ENCODE data around the gene GOLGA3.
A peak's percentile ranks its signal among the peaks of the same experiment; 100 is the strongest.
"Not testable (repeated sequence)": the region's sequence is repeated elsewhere in the genome, so short reads cannot be mapped to it uniquely, and the experiment has no call there.

GOLGA3 gene

GRCh38 chr12:132828706-132829534 is at the start of gene GOLGA3:
Gene GOLGA3 (minus strand): TSS chr12:132828869. CDS start chr12:132822128, 6,741 bp downstream.
- Histone ChIP-seq H3K4me3 (ENCODE audit: severe bottlenecking) (peak within 1 kb of the TSS; percentile 54), H3K4me1 (ENCODE audit: insufficient read depth, poor library complexity, severe bottlenecking) (peaks cover 6% of the 10 kb centered on the region), H3K36me3 (ENCODE audit: low read depth) (peaks cover 32% of the 10 kb centered on the region), H3K9me3 (ENCODE audit: severe bottlenecking) (no peaks in the 10 kb centered on the region), H3K27me3 (ENCODE audit: insufficient read depth, poor library complexity, severe bottlenecking) (no peaks in the 10 kb centered on the region), H3K27ac (ENCODE audit: poor library complexity, severe bottlenecking) (peak within 1 kb of the TSS; percentile 67)
- DNase-seq (ENCODE audit: low spot score) (peak; percentile 91), ATAC-seq (ENCODE audit: low read depth) (peak; percentile 90)
- no peak for TF ChIP-seq CTCF (IDR thresholded peaks at IDR 0.05; ENCODE audit: poor library complexity, severe bottlenecking)

GRCh38 chr12:132874620-132875019 is 46.0 kb upstream of the GOLGA3 start:
- peaks cover 49% of the 10 kb centered on the region for H3K36me3 ChIP-seq (ENCODE audit: low read depth)
- not testable (repeated sequence) for H3K27ac ChIP-seq (ENCODE audit: poor library complexity, severe bottlenecking); DNase-seq (ENCODE audit: low spot score); H3K4me1 ChIP-seq (ENCODE audit: insufficient read depth, poor library complexity, severe bottlenecking); H3K27me3 ChIP-seq (ENCODE audit: insufficient read depth, poor library complexity, severe bottlenecking); H3K4me3 ChIP-seq (ENCODE audit: severe bottlenecking); H3K9me3 ChIP-seq (ENCODE audit: severe bottlenecking); ATAC-seq (ENCODE audit: low read depth)

- DNase-seq (ENCODE audit: low spot score): no peak
These were observed 45.5 kb upstream of the GOLGA3 start for GRCh38 chr12:132874175-132874574.

GRCh38 chr12:132873724-132874123 is 45.1 kb upstream of the GOLGA3 start:
- Histone ChIP-seq H3K36me3 (ENCODE audit: low read depth) (peaks cover 53% of the 10 kb centered on the region), H3K9me3 (ENCODE audit: severe bottlenecking) (no peaks in the 10 kb centered on the region), H3K27ac (ENCODE audit: poor library complexity, severe bottlenecking) (no peak overlapping the region), H3K4me1 (ENCODE audit: insufficient read depth, poor library complexity, severe bottlenecking) (no peaks in the 10 kb centered on the region), H3K4me3 (ENCODE audit: severe bottlenecking) (no peak overlapping the region), H3K27me3 (ENCODE audit: insufficient read depth, poor library complexity, severe bottlenecking) (no peaks in the 10 kb centered on the region)
- TF ChIP-seq CTCF (IDR thresholded peaks at IDR 0.05; ENCODE audit: poor library complexity, severe bottlenecking): no peak
- ATAC-seq (ENCODE audit: low read depth) (no peak), DNase-seq (ENCODE audit: low spot score) (no peak)

More at GRCh38 chr12:132874175-132874574, 45.5 kb upstream of the GOLGA3 start:
- Histone ChIP-seq H3K9me3 (ENCODE audit: severe bottlenecking) (no peaks in the 10 kb centered on the region), H3K27me3 (ENCODE audit: insufficient read depth, poor library complexity, severe bottlenecking) (no peaks in the 10 kb centered on the region), H3K27ac (ENCODE audit: poor library complexity, severe bottlenecking) (no peak overlapping the region), H3K36me3 (ENCODE audit: low read depth) (peaks cover 53% of the 10 kb centered on the region), H3K4me3 (ENCODE audit: severe bottlenecking) (no peak overlapping the region), H3K4me1 (ENCODE audit: insufficient read depth, poor library complexity, severe bottlenecking) (no peaks in the 10 kb centered on the region)
- no peak for ATAC-seq (ENCODE audit: low read depth)
- no peak for TF ChIP-seq CTCF (IDR thresholded peaks at IDR 0.05; ENCODE audit: poor library complexity, severe bottlenecking)

GRCh38 chr12:132872975-132873421 is 44.3 kb upstream of the GOLGA3 start:
- Histone ChIP-seq H3K36me3 (ENCODE audit: low read depth) (peaks cover 57% of the 10 kb centered on the region), H3K27ac (ENCODE audit: poor library complexity, severe bottlenecking) (no peak overlapping the region), H3K27me3 (ENCODE audit: insufficient read depth, poor library complexity, severe bottlenecking) (no peaks in the 10 kb centered on the region), H3K9me3 (ENCODE audit: severe bottlenecking) (no peaks in the 10 kb centered on the region), H3K4me3 (ENCODE audit: severe bottlenecking) (no peak overlapping the region), H3K4me1 (ENCODE audit: insufficient read depth, poor library complexity, severe bottlenecking) (no peaks in the 10 kb centered on the region)
- no peak for ATAC-seq (ENCODE audit: low read depth)
- TF ChIP-seq CTCF (IDR thresholded peaks at IDR 0.05; ENCODE audit: poor library complexity, severe bottlenecking): no peak
- no peak for DNase-seq (ENCODE audit: low spot score)

All from RWPE2 (cell line).